Naive thymus-derived CD4-positive, alpha-beta T cell (primary cell): Measurements from ENCODE around the gene TMUB2. TPM values are rescaled to one million over a fixed set of nuclear protein-coding genes. Genes with fewer than 3 reads are reported as not detected.

Source experiments
- ATAC-seq: fragments of 150-1000 bp; cut with Tn5 transposase; 2 replicates; pipeline ENCODE4 v1.10.0; 2021; ENCODE audit warnings: mild to moderate bottlenecking, moderate library complexity
- CTCF ChIA-PET: fragments of 350-600 bp; sonication (Branson Sonifier 250); formaldehyde crosslinking; loops from one replicate; lab custom pipeline; 2021; ENCODE audit warnings: antibody characterized with exemption; lab: Charles Lee
- POLR2A ChIA-PET: fragments of 350-600 bp; sonication (Branson Sonifier 250); formaldehyde crosslinking; loops from one replicate; lab custom pipeline; 2021; ENCODE audit warnings: antibody characterized with exemption, inconsistent platforms; lab: Charles Lee
- DNase-seq, 9 donors: peaks; one replicate each; pipeline versions ENCODE4 v3.0.0 to v3.0.0-alpha.2; 2020 to 2022; ENCODE audit warnings: mixed read lengths in 1 of 9
- H3K27ac ChIP-seq: one replicate; pipeline ENCODE4 v1.7.0; 2013; ENCODE audit warnings: mild to moderate bottlenecking, low read depth, low read length, moderate library complexity
- H3K27me3 ChIP-seq, 2 donors: one replicate each; pipeline ENCODE4 v1.7.0; 2013; ENCODE audit warnings: low read length in 2 of 2, mild to moderate bottlenecking in 2 of 2, moderate library complexity in 2 of 2; ENCODE audit not compliant: control insufficient read depth in 2 of 2, insufficient read depth in 2 of 2
- H3K36me3 ChIP-seq, 3 experiments: 1 replicate in 2 of 3; 2 replicates in 1 of 3; pipeline ENCODE4 v1.7.0; 2013; ENCODE audit warnings: low read length in 3 of 3, mild to moderate bottlenecking in 3 of 3, moderate library complexity in 1 of 3; ENCODE audit not compliant: insufficient read depth in 3 of 3, control insufficient read depth in 2 of 3
- H3K4me1 ChIP-seq, 2 donors: one replicate each; pipeline ENCODE4 v1.7.0; 2013; ENCODE audit warnings: low read length in 2 of 2, mild to moderate bottlenecking in 2 of 2, moderate library complexity in 1 of 2; ENCODE audit not compliant: control insufficient read depth in 2 of 2, insufficient read depth in 2 of 2
- H3K4me3 ChIP-seq: 2 replicates; pipeline ENCODE4 v1.7.0; 2013; ENCODE audit warnings: mild to moderate bottlenecking, low read length
- H3K9me3 ChIP-seq, 3 experiments: 1 replicate in 2 of 3; 2 replicates in 1 of 3; pipeline ENCODE4 v1.7.0; 2013; ENCODE audit warnings: low read length in 3 of 3; ENCODE audit not compliant: control insufficient read depth in 2 of 3
- H3K27ac Mint-ChIP-seq, 9 donors: one replicate each; pipeline ENCODE4 v1.8.0; 2020 to 2022; ENCODE audit warnings: mixed read lengths in 9 of 9, mild to moderate bottlenecking in 8 of 9, moderate library complexity in 5 of 9, inconsistent platforms in 2 of 9
- H3K27me3 Mint-ChIP-seq, 5 donors: one replicate each; pipeline ENCODE4 v1.8.0; 2021 to 2022; ENCODE audit warnings: mixed read lengths in 5 of 5, mild to moderate bottlenecking in 1 of 5
- H3K36me3 Mint-ChIP-seq, 5 donors: one replicate each; pipeline ENCODE4 v1.8.0; 2020 to 2022; ENCODE audit warnings: mixed read lengths in 5 of 5, mild to moderate bottlenecking in 3 of 5, inconsistent platforms in 1 of 5
- H3K4me1 Mint-ChIP-seq, 7 donors: one replicate each; pipeline ENCODE4 v1.8.0; 2020 to 2022; ENCODE audit warnings: mixed read lengths in 7 of 7, mild to moderate bottlenecking in 3 of 7, inconsistent platforms in 1 of 7
- H3K4me3 Mint-ChIP-seq, 10 donors: one replicate each; pipeline ENCODE4 v1.8.0; 2020 to 2022; ENCODE audit warnings: mild to moderate bottlenecking in 10 of 10, mixed read lengths in 10 of 10, moderate library complexity in 6 of 10, inconsistent platforms in 2 of 10
- H3K9me3 Mint-ChIP-seq, 11 donors: one replicate each; pipeline ENCODE4 v1.8.0; 2020 to 2022; ENCODE audit warnings: mixed read lengths in 11 of 11, mild to moderate bottlenecking in 4 of 11, inconsistent platforms in 1 of 11, moderate library complexity in 1 of 11
- intact Hi-C, 2 donors: fragments of 100-400 bp; cut with micrococcal nuclease; formaldehyde crosslinking; loops; one replicate each; pipeline ENCODE4 v1.15.1; 2023
- microRNA-seq: library from miRNA; unstranded; fragments of <30 nt; microRNA quantifications from one replicate; pipeline ENCODE4 v1.2.0, GENCODE V29; 2022; ENCODE audit warnings: borderline microRNAs expressed
- polyA plus RNA-seq, 2 donors: library from polyadenylated mRNA; unstranded; fragments of 300-500 nt; fragmentation: Illumina TruSeq; gene quantifications; one replicate each; pipeline ENCODE4 v1.2.3, GENCODE V29; 2021
- total RNA-seq, 6 experiments: library from RNA in 5 of 6; stranded (reverse) in 5 of 6; gene quantifications; 1 replicate in 5 of 6; 2 replicates in 1 of 6; pipeline ENCODE4 v1.2.3 and lab custom pipeline; 2021 to 2026

The TMUB2 gene
- total and polyA plus RNA-seq, 7 experiments from 2014 or later: 21.8 to 56.0 (median 39.3) TPM

GRCh38 chr17:44241106-44241624 is 54.4 kb downstream of the TMUB2 start:
- peaks cover 7 to 10% of the 10 kb centered on the region in 2 donors for H3K4me1 ChIP-seq
- DNase-seq (no peak), ATAC-seq (peak; percentile 56)
- H3K4me3 ChIP-seq: no peak overlapping the region
- no peaks in the 10 kb centered on the region for H3K36me3 ChIP-seq
- no peaks in the 10 kb centered on the region for H3K9me3 Mint-ChIP-seq
- ChIA-PET CTCF (interaction anchor here (0.6 to 1.0 kb wide), 2 partner anchors 22 to 106 kb away, joined by 3 read pairs; partner anchors contain the start of gene UBTF), POLR2A (interaction anchor here (1.6 kb wide), 1 partner anchor 20 kb away, joined by 5 read pairs; no protein-coding TSS in a partner anchor)
- peaks cover 4 to 18% (median 9%) of the 10 kb centered on the region in 7 donors for H3K4me1 Mint-ChIP-seq
- H3K27ac Mint-ChIP-seq: no peak overlapping the region
- intact Hi-C loops: no loop called here
- H3K27me3 Mint-ChIP-seq: peaks cover 0 to 2% (median 0%) of the 10 kb centered on the region in 5 donors
- no peak overlapping the region for H3K27ac ChIP-seq
- no peaks in the 10 kb centered on the region for H3K9me3 ChIP-seq
- H3K36me3 Mint-ChIP-seq: no peaks in the 10 kb centered on the region
- H3K27me3 ChIP-seq: no peaks in the 10 kb centered on the region
- no peak overlapping the region for H3K4me3 Mint-ChIP-seq

Small RNAs within 50 kb of the gene (microRNA-seq; reads per million reads assigned to microRNA genes)
- gene MIR6782: not detected

Other genes starting within 250 kb of the TMUB2 start
- gene PPY, start 244.5 kb upstream of the TMUB2 start, total RNA-seq: not detected
- gene PPY, start 244.5 kb upstream of the TMUB2 start, polyA plus RNA-seq: not detected
- gene PYY, start 233.0 kb upstream of the TMUB2 start, total RNA-seq: not detected
- gene PYY, start 233.0 kb upstream of the TMUB2 start, polyA plus RNA-seq: not detected
- gene NAGS, start 182.3 kb upstream of the TMUB2 start, total RNA-seq: 1 to 10 TPM in 2 of 5 experiments, under 1 TPM in 3; 0.19 to 1.9 (median 0.20) TPM
- 1 to 10 TPM in 1 of 2 donors, under 1 TPM in 1; 0.41 to 2.6 TPM for gene NAGS, start 182.3 kb upstream of the TMUB2 start, polyA plus RNA-seq
- gene TMEM101, start 172.0 kb upstream of the TMUB2 start, total RNA-seq: 10 to 100 TPM; 12.1 to 32.0 (median 30.5) TPM
- 10 to 100 TPM; 33.8 to 36.0 TPM for gene TMEM101, start 172.0 kb upstream of the TMUB2 start, polyA plus RNA-seq
- 10 to 100 TPM; 29.3 to 67.9 (median 33.2) TPM for gene LSM12, start 120.3 kb upstream of the TMUB2 start, total RNA-seq
- gene LSM12, start 120.3 kb upstream of the TMUB2 start, polyA plus RNA-seq: 10 to 100 TPM; 69.5 to 72.5 TPM
- 10 to 100 TPM in 4 of 5 experiments, 1 to 10 TPM in 1; 9.4 to 25.8 (median 13.9) TPM for gene G6PC3, start 116.2 kb upstream of the TMUB2 start, total RNA-seq
- gene G6PC3, start 116.2 kb upstream of the TMUB2 start, polyA plus RNA-seq: 10 to 100 TPM; 18.3 to 18.5 TPM
- 100 to 1,000 TPM in 1 of 5 experiments, 10 to 100 TPM in 4; 15.2 to 106 (median 70.9) TPM for gene HDAC5, start 63.3 kb upstream of the TMUB2 start, total RNA-seq
- gene HDAC5, start 63.3 kb upstream of the TMUB2 start, polyA plus RNA-seq: 10 to 100 TPM; 18.3 to 41.9 TPM
- 10 to 100 TPM in 1 of 5 experiments, 1 to 10 TPM in 2, under 1 TPM in 2; 0.76 to 12.3 (median 2.1) TPM for gene HROB, start 45.0 kb upstream of the TMUB2 start, total RNA-seq
- under 1 TPM; 0.26 to 0.48 TPM for gene HROB, start 45.0 kb upstream of the TMUB2 start, polyA plus RNA-seq
- under 1 TPM in 1 of 5 experiments, not detected in 4; 0.34 TPM for gene ASB16, start 16.3 kb upstream of the TMUB2 start, total RNA-seq
- under 1 TPM in 1 of 2 donors, not detected in 1; 0.08 TPM for gene ASB16, start 16.3 kb upstream of the TMUB2 start, polyA plus RNA-seq
- 100 to 1,000 TPM in 4 of 5 experiments, 10 to 100 TPM in 1; 93.5 to 130 (median 124) TPM for gene ATXN7L3, start 12.9 kb downstream of the TMUB2 start, total RNA-seq
- 10 to 100 TPM; 10.5 to 18.1 TPM for gene ATXN7L3, start 12.9 kb downstream of the TMUB2 start, polyA plus RNA-seq
- gene UBTF, start 32.7 kb downstream of the TMUB2 start, total RNA-seq: 100 to 1,000 TPM; 126 to 303 (median 175) TPM
- 10 to 100 TPM; 49.0 to 84.7 TPM for gene UBTF, start 32.7 kb downstream of the TMUB2 start, polyA plus RNA-seq
- under 1 TPM in 1 of 5 experiments, not detected in 4; 0.15 TPM for gene SLC4A1, start 81.2 kb downstream of the TMUB2 start, total RNA-seq
- gene SLC4A1, start 81.2 kb downstream of the TMUB2 start, polyA plus RNA-seq: not detected
- gene RUNDC3A, start 121.6 kb downstream of the TMUB2 start, total RNA-seq: under 1 TPM in 2 of 5 experiments, not detected in 3; 0.08 to 0.22 TPM
- gene RUNDC3A, start 121.6 kb downstream of the TMUB2 start, polyA plus RNA-seq: not detected
- 100 to 1,000 TPM in 3 of 5 experiments, 10 to 100 TPM in 2; 75.4 to 107 (median 101) TPM for gene SLC25A39, start 137.9 kb downstream of the TMUB2 start, total RNA-seq
- gene SLC25A39, start 137.9 kb downstream of the TMUB2 start, polyA plus RNA-seq: 100 to 1,000 TPM; 122 to 155 TPM
- gene GRN, start 158.3 kb downstream of the TMUB2 start, total RNA-seq: 100 to 1,000 TPM in 1 of 5 experiments, 10 to 100 TPM in 4; 49.5 to 374 (median 52.2) TPM
- 10 to 100 TPM; 52.2 to 58.7 TPM for gene GRN, start 158.3 kb downstream of the TMUB2 start, polyA plus RNA-seq
- gene FAM171A2, start 176.9 kb downstream of the TMUB2 start, total RNA-seq: under 1 TPM; 0.24 to 0.78 (median 0.39) TPM
- gene FAM171A2, start 176.9 kb downstream of the TMUB2 start, polyA plus RNA-seq: under 1 TPM; 0.11 to 0.16 TPM
- gene ITGA2B, start 202.7 kb downstream of the TMUB2 start, total RNA-seq: 10 to 100 TPM in 1 of 5 experiments, 1 to 10 TPM in 1, under 1 TPM in 3; 0.43 to 19.7 (median 0.67) TPM
- not detected for gene ITGA2B, start 202.7 kb downstream of the TMUB2 start, polyA plus RNA-seq